Dendritic cell treated with granulocyte-macrophage colony-stimulating factor and Interleukin-4, amounts not matched to agents 40 ng/mL and 50 ng/mL, for 4 days (primary cell): Measurements from ENCODE around the gene APBA2.

Source experiments
- H3K27ac Mint-ChIP-seq: one replicate; pipeline ENCODE4 v1.8.0; 2022; ENCODE audit warnings: mild to moderate bottlenecking, mixed read lengths
- H3K27me3 Mint-ChIP-seq: one replicate; pipeline ENCODE4 v1.8.0; 2022; ENCODE audit warnings: mild to moderate bottlenecking, mixed read lengths
- H3K36me3 Mint-ChIP-seq: one replicate; pipeline ENCODE4 v1.8.0; 2022; ENCODE audit warnings: low read depth, mixed read lengths
- H3K4me1 Mint-ChIP-seq: one replicate; pipeline ENCODE4 v1.8.0; 2022; ENCODE audit warnings: low read depth, mixed read lengths
- H3K4me3 Mint-ChIP-seq: one replicate; pipeline ENCODE4 v1.8.0; 2022; ENCODE audit warnings: mild to moderate bottlenecking, moderate library complexity, mixed read lengths
- H3K9me3 Mint-ChIP-seq: one replicate; pipeline ENCODE4 v1.8.0; 2022; ENCODE audit warnings: mixed read lengths
- intact Hi-C: fragments of 100-400 bp; cut with micrococcal nuclease; formaldehyde crosslinking; loops from one replicate; pipeline ENCODE4 v1.15.0; 2022

Gene APBA2

GRCh38 chr15:28868744-28869345 lies 16.9 kb upstream of the APBA2 start:
- intact Hi-C loops: no loop called here
- H3K36me3 Mint-ChIP-seq: no peaks in the 10 kb centered on the region
- H3K9me3 Mint-ChIP-seq: no peaks in the 10 kb centered on the region
- H3K27me3 Mint-ChIP-seq: peaks cover 1% of the 10 kb centered on the region
- no peak overlapping the region for H3K4me3 Mint-ChIP-seq
- no peaks in the 10 kb centered on the region for H3K4me1 Mint-ChIP-seq
- H3K27ac Mint-ChIP-seq: no peak overlapping the region

GRCh38 chr15:28871168-28871567 lies 14.6 kb upstream of the APBA2 start:
- Mint-ChIP-seq H3K36me3 (no peaks in the 10 kb centered on the region), H3K9me3 (no peaks in the 10 kb centered on the region), H3K27me3 (peaks cover 1% of the 10 kb centered on the region), H3K4me3 (no peak overlapping the region), H3K4me1 (no peaks in the 10 kb centered on the region), H3K27ac (no peak overlapping the region)
- intact Hi-C loops: no loop called here

GRCh38 chr15:28873006-28873405 lies 12.8 kb upstream of the APBA2 start:
- H3K9me3 Mint-ChIP-seq: no peaks in the 10 kb centered on the region
- intact Hi-C loops: no loop called here
- H3K36me3 Mint-ChIP-seq: no peaks in the 10 kb centered on the region
- H3K4me3 Mint-ChIP-seq: no peak overlapping the region
- peaks cover 1% of the 10 kb centered on the region for H3K27me3 Mint-ChIP-seq
- no peaks in the 10 kb centered on the region for H3K4me1 Mint-ChIP-seq
- H3K27ac Mint-ChIP-seq: no peak overlapping the region

GRCh38 chr15:28873585-28874190 lies 12.1 kb upstream of the APBA2 start:
- Mint-ChIP-seq H3K36me3 (no peaks in the 10 kb centered on the region), H3K4me1 (no peaks in the 10 kb centered on the region), H3K27ac (no peak overlapping the region), H3K9me3 (no peaks in the 10 kb centered on the region), H3K4me3 (no peak overlapping the region), H3K27me3 (no peaks in the 10 kb centered on the region)
- intact Hi-C loops: no loop called here

- Mint-ChIP-seq H3K4me1 (no peaks in the 10 kb centered on the region), H3K4me3 (no peak overlapping the region), H3K27me3 (no peaks in the 10 kb centered on the region), H3K27ac (no peak overlapping the region), H3K9me3 (no peaks in the 10 kb centered on the region), H3K36me3 (no peaks in the 10 kb centered on the region)
- intact Hi-C loops: no loop called here
Measured at GRCh38 chr15:28875461-28876000, 10.2 kb upstream of the APBA2 start.

GRCh38 chr15:28876131-28876844 lies 9.5 kb upstream of the APBA2 start:
- H3K27me3 Mint-ChIP-seq: no peaks in the 10 kb centered on the region
- H3K4me1 Mint-ChIP-seq: no peaks in the 10 kb centered on the region
- H3K4me3 Mint-ChIP-seq: no peak overlapping the region
- H3K9me3 Mint-ChIP-seq: no peaks in the 10 kb centered on the region
- no peaks in the 10 kb centered on the region for H3K36me3 Mint-ChIP-seq
- H3K27ac Mint-ChIP-seq: no peak overlapping the region
- intact Hi-C loops: no loop called here

GRCh38 chr15:28876845-28877185 lies 9.0 kb upstream of the APBA2 start:
- intact Hi-C loops: no loop called here
- Mint-ChIP-seq H3K27ac (no peak overlapping the region), H3K36me3 (no peaks in the 10 kb centered on the region)

GRCh38 chr15:28878209-28878608 lies 7.6 kb upstream of the APBA2 start:
- H3K36me3 Mint-ChIP-seq: no peaks in the 10 kb centered on the region
- intact Hi-C loops: no loop called here
- H3K4me3 Mint-ChIP-seq: no peak overlapping the region
- no peak overlapping the region for H3K27ac Mint-ChIP-seq
- no peaks in the 10 kb centered on the region for H3K4me1 Mint-ChIP-seq
- H3K9me3 Mint-ChIP-seq: no peaks in the 10 kb centered on the region
- H3K27me3 Mint-ChIP-seq: peaks cover 3% of the 10 kb centered on the region

More at GRCh38 chr15:28876845-28877185, 9.0 kb upstream of the APBA2 start:
- no peaks in the 10 kb centered on the region for H3K27me3 Mint-ChIP-seq
- no peaks in the 10 kb centered on the region for H3K4me1 Mint-ChIP-seq
- H3K9me3 Mint-ChIP-seq: no peaks in the 10 kb centered on the region
- no peak overlapping the region for H3K4me3 Mint-ChIP-seq

GRCh38 chr15:28879551-28879950 lies 6.2 kb upstream of the APBA2 start:
- Mint-ChIP-seq H3K27ac (no peak overlapping the region), H3K9me3 (no peaks in the 10 kb centered on the region), H3K4me1 (no peaks in the 10 kb centered on the region), H3K36me3 (no peaks in the 10 kb centered on the region), H3K4me3 (no peak overlapping the region), H3K27me3 (peaks cover 10% of the 10 kb centered on the region)
- intact Hi-C loops: no loop called here

GRCh38 chr15:28880680-28881079 lies 5.1 kb upstream of the APBA2 start:
- H3K4me3 Mint-ChIP-seq: no peak overlapping the region
- H3K27ac Mint-ChIP-seq: no peak overlapping the region
- intact Hi-C loops: no loop called here

GRCh38 chr15:28881170-28881569 lies 4.6 kb upstream of the APBA2 start:
- Mint-ChIP-seq H3K9me3 (no peaks in the 10 kb centered on the region), H3K4me1 (no peaks in the 10 kb centered on the region), H3K36me3 (no peaks in the 10 kb centered on the region), H3K4me3 (no peak overlapping the region), H3K27ac (no peak overlapping the region), H3K27me3 (peaks cover 21% of the 10 kb centered on the region)
- intact Hi-C loops: no loop called here

More at GRCh38 chr15:28880680-28881079, 5.1 kb upstream of the APBA2 start:
- peaks cover 19% of the 10 kb centered on the region for H3K27me3 Mint-ChIP-seq
- no peaks in the 10 kb centered on the region for H3K9me3 Mint-ChIP-seq
- H3K4me1 Mint-ChIP-seq: no peaks in the 10 kb centered on the region
- no peaks in the 10 kb centered on the region for H3K36me3 Mint-ChIP-seq

GRCh38 chr15:28881600-28881999 lies 4.2 kb upstream of the APBA2 start:
- intact Hi-C loops: no loop called here
- Mint-ChIP-seq H3K9me3 (no peaks in the 10 kb centered on the region), H3K4me3 (no peak overlapping the region), H3K36me3 (no peaks in the 10 kb centered on the region), H3K4me1 (no peaks in the 10 kb centered on the region), H3K27ac (no peak overlapping the region), H3K27me3 (peaks cover 22% of the 10 kb centered on the region)

- Mint-ChIP-seq H3K27me3 (peaks cover 44% of the 10 kb centered on the region), H3K4me1 (no peaks in the 10 kb centered on the region), H3K9me3 (no peaks in the 10 kb centered on the region), H3K4me3 (no peak overlapping the region), H3K27ac (no peak overlapping the region), H3K36me3 (no peaks in the 10 kb centered on the region)
- intact Hi-C loops: no loop called here
Measured at GRCh38 chr15:28884151-28884940, 1.4 kb upstream of the APBA2 start.

GRCh38 chr15:28885128-28885629 lies 595 bp upstream of the APBA2 start:
- intact Hi-C loops: no loop called here
- no peaks in the 10 kb centered on the region for H3K36me3 Mint-ChIP-seq
- H3K27me3 Mint-ChIP-seq: peaks cover 48% of the 10 kb centered on the region
- H3K27ac Mint-ChIP-seq: no peak overlapping the region
- H3K4me3 Mint-ChIP-seq: no peak overlapping the region
- H3K9me3 Mint-ChIP-seq: no peaks in the 10 kb centered on the region
- H3K4me1 Mint-ChIP-seq: no peaks in the 10 kb centered on the region
